NCI-H1092 treated with DMSO at 0.1 percent for 48 hours (cell line): ENCODE measurements around the gene C1orf210.

ENCODE experiments used
- DNase-seq: peaks from one replicate; lab custom pipeline; 2025; lab: John Stamatoyannopoulos, UW

The C1orf210 gene

GRCh38 chr1:43293896-43294760 is 8.7 kb upstream of the C1orf210 start:
- no peak for DNase-seq

- no peak for DNase-seq
Measured at GRCh38 chr1:43293176-43293575, 7.8 kb upstream of the C1orf210 start.

- DNase-seq: no peak
Measured at GRCh38 chr1:43292679-43293078, 7.3 kb upstream of the C1orf210 start.

- no peak for DNase-seq
Measured at GRCh38 chr1:43292216-43292615, 6.8 kb upstream of the C1orf210 start.

DNA sequence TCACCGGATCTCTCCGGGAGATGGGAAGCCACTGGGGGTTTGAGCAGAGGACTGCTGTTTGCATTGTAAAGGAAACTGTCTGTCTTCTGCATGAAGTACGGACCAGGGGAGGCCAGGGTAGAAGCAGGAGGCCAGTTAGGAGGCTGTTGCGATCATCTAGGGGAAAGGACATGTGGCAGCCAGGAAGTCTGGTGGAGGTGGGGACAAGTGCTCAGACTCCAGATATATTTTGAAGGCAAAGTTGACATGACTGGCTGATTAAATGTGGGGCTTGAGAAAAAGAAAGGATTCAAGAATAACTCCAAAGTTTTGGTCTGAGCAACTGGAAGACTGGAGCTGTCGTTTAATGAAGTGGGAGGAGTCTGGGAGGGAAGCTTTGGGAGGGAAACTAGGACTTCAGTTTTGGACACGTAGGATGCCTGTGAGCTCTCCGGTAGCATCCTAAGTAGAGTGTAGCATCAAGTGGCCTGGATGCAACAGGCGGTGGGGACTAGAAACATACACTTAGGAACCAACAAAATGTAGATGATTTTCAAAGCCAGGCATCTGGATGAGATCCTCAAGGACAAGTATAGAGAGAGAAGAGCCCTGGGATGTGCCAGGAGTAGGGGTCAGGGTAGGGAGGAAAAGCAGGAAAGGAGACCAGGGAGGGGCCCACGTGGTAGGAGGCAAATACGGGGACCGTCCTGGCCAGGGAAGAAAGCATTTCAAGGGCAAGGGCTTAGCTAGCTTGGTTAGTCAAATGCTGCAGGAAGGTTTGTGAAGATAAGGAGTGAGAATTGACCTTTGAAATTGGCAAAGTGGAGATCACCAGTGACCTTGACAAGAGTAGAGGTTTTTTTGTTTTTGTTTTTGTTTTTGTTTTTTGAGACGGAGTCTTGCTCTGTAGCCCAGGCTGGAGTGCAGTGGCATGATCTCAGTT is 3.7 kb upstream of the C1orf210 start:
- DNase-seq: no peak

DNA sequence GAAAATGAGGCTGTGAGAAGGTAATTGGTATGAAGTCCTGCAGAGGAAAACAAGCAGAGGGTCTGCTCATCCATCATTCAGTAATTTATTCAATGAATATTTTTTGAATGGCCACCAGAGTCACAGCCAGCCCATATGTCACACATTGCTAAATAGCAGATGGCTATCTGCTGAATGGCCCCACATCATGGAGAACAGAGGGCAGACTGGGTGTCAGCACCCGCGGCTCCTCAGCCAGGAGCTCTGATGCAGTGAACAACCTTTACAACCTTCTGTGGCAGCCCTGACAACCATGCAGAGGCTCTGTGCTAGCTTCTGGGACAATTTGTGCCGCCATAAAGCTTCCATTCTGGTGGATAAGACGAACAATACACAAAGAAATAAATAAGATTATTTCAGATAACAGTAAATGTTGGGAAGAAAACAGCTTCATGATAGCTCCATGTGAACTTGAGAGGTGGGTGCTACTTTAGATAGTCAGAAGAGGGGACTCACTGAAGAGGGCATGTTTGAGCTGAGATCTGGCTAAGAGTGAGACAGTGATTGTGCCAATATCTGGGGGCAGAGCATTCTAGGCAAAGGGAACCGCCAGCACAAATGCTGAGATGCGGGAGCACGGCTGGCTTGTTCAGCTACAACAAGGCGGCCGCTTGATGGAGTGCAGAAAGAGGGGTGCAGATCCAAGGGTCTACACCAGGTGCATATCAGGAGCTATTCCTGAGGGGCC is 2.8 kb upstream of the C1orf210 start:
- no peak for DNase-seq

DNA sequence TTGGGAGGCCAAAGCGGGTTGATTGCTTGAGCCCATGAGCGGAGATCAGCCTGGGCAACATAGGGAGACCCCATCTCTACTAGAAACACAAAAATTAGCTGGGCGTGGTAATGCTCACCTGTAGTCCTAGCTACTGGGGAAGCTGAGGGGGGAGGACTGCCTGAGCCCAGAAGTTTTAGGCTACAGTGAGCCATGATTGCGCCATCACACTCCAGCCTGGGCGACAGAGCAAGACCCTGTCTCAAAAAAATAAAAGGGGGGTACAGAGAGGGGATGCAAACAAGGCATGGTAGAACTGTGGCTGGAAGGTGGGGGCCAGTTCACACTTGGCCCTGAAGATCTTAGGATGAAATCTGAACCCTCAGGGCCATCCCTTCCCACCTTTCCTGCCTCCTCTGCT is 1.2 kb upstream of the C1orf210 start:
- DNase-seq: no peak

GRCh38 chr1:43286115-43286514 is 734 bp upstream of the C1orf210 start:
- no peak for DNase-seq

DNA sequence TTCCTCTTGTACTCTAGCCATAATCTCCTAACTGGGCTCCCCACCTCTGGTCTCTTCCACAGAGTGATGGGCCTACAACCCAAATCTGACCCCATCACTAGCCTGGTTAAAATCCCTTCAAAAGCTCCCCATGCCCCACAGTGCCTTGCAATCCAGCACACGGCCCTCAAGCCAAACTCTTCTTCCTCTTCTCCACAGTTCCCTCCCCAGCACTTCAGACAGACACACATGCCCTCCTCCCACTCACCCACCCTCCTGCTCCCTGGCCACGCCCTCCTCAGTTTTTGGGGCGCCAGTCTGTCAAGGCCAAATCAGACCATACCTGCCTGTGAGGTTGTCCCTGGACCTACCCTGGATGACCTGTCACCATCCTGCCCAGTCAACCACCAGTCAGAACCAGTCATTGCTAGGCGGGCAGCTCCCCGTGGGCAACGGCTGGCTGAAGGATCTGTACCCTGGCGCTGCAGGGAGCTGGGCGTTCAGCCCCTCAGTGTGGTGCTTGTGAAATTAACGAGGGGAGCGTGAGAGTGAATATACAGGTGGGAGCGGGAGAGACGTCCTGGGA is 753 bp downstream of the C1orf210 start:
- DNase-seq: no peak

- DNase-seq: no peak
Measured at GRCh38 chr1:43284065-43284464, 1.3 kb downstream of the C1orf210 start.

DNA sequence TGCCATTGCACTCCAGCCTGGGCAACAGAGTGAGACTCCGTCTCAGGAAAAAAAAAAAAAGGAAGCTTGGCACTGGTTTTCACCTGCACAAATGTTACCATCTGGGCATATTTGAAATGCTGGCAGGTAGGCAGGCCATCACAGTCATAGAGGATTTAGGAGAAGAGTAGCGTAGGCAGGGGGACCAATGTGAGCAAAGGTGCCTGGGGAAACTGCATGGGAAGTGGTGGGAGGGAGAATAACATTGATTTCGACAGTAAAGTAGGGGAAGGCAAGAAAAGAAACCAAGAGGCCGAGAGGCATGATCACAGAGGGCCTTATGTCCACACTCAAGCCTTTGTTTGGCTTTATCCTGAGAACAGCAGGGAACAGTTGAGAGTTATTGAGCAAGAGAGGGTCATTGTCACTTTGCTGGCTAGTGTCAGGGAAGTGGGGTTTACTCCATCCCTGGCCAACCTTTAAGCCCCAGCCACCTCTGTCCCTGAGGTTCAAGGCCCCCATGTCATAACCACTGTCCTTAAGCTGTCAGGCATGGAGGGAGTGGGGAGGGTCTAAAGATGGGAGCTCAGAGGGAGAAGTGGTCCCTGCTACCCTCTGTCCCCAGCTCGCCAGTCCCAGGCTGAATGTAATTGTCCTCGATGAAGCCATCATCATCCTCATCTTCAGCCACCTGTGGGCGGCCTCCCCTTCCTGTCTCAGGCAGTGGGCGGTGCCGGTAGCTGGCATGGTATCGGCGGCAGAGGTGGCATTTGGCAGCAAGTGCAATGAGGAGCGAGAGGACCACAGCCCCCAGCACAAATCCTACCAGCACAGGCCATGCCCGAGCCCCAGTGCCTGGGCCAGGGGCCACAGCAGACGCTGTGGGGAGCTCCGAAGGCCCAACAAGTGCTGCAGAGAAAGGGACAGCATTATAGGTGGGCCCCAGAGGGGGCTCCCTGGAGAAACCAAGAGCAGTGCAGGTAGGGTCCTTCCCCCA is 2.9 kb downstream of the C1orf210 start:
- DNase-seq: no peak

DNA sequence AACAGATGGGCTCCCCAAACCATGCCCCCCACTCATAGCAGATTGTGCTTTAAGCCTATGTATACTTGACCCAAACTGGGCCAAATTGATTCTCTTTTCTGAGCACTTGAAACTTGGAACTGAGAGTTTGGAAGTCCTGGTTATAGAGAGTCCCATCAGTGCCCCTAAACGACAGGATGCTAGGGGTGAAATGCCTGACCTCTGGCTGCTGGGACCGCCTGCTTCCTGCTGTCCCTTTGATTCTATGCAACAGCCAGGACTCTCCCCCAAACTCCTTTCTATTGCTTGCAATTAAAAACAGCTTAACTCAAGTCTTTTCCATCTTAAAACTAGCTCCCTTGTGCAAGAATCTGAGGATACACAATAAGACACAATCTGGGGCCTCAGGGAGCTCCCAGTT is 4.7 kb downstream of the C1orf210 start:
- DNase-seq: no peak

DNA sequence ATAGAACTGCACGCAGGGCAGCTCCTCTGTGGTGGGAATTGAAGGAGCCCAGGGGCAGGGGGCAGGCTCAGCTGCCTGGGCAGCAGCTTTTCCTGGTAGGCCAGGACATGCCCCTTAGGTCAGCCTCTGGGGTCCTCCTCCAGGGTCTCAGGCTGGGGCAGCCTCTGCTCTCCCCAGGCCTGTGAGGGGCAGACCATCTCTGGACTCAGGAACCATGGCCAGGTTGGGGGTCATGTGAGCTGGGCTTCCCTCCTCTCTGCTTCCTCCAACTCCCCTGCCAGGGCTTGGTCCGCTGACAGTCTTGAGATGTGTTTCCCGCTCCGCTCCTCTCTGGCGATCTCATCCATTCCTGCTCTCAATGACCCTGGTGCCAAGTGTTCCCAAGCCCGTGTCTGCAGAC is 5.7 kb downstream of the C1orf210 start:
- no peak for DNase-seq

DNA sequence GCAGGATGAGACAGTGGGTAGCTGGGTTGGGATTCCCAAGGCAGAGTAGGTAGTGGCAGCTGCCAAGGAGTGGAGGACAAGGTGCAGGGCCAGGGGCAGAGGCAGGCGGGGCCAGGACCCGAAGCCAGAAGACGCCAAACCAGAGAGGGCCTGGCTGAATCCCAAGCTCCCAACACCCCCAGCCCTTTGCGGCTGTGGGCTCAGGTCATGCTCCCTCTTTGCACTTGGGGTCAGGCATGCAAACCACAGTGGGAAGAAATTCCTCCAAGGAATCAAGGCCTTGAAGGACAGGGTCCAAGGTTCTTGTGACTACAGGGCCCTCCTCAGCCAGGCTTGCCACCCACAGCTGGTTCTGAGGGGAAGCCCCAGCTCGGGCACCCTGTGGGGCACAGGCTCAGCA is 6.2 kb downstream of the C1orf210 start:
- no peak for DNase-seq

- no peak for DNase-seq
Measured at GRCh38 chr1:43277116-43277876, 8.1 kb downstream of the C1orf210 start.

DNA sequence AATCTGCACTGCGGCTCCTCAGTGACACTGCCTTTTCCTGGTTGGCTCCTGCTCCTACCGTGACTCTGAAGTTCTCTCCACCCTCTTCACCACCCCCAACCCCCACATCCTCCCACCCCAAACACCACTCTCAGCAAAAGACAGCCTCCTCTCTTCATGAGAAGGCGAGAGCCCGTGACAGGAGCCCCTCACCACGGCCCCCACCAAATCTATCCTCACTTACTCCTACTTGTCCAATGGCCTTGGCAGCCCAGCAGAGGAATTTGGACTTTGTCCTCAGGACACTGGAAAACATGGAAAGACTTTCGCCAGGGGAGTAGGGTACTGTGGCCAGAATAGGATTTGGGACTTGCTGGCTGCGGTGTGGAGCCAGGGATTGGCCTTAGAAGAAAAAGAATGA is 8.7 kb downstream of the C1orf210 start:
- no peak for DNase-seq

GRCh38 chr1:43275826-43276620 is 9.4 kb downstream of the C1orf210 start:
- DNase-seq: no peak

DNA sequence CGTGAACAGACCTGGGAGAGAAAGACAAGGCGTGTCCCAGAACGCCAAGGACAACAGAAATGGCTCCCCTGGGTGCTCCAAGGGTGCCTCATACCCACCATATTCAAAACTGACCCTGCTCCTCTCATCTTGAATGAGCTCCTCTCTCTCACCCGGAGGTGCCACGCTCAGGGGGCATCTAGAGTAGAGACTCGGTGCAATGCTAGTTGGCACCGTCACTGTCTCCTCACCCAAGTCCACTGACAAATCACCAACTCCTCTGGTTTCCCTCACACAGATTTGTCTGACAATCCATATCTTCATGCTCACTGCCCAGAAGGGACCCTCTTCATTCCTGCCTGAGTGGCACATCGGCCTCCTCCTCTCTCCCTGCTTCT is 10.6 kb downstream of the C1orf210 start:
- no peak for DNase-seq

DNA sequence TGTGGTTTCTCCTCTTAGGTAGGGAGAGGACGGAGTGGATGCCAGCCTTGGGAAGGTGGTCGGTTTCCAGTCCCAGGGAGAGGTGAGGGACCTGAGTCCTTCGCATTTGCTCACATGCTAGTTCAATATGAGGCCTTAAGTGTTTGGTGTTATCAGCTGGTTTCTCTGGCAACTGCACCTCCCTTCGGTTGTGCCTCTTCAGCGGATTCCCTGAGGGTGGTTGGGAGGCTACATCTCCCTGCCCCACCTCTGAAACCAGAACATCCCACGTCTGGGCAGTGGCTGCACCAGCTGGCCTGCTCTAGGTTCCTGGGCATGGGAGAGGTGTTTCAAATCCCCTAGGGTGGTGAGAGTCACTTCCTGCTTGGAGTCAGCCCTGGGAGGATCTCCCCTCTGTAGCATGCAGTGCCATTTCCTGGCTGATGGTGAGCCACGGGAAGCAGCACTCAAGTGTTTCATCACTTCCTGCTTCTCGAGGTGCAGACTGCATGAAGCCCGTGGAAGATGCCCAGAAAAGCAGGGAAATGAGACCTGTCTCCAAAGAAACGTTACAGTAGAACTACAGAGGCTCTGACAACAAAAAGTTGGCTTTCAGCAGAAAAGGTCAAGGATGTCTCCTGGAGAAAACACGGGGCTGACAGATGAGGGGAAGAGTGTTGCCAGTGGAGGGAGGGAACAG is 11.1 kb downstream of the C1orf210 start:
- DNase-seq: no peak
